HepG2 (cell line): ENCODE data around the gene EPS8L1. TPM values are rescaled to one million over a fixed set of nuclear protein-coding genes. Genes with fewer than 3 reads are reported as not detected.

ENCODE experiments used
- CEBPG ChIP-seq: IDR thresholded peaks from 2 replicates; pipeline ENCODE4 v1.6.1; 2016
- EP300 ChIP-seq, 3 experiments: sonication (generic) in 1 of 3; formaldehyde crosslinking in 1 of 3; IDR thresholded peaks; 2 replicates each; pipeline versions ENCODE4 v1.5.1 to v1.6.1; 2011 to 2020; ENCODE audit warnings: low read depth in 2 of 3, low read length in 2 of 3, borderline replicate concordance in 1 of 3, improper control_type of control experiment in 1 of 3, mild to moderate bottlenecking in 1 of 3, missing genetic modification reagents in 1 of 3, moderate library complexity in 1 of 3
- FOXK2 ChIP-seq: fragments of 450-650 bp; IDR thresholded peaks from 2 replicates; pipeline ENCODE4 v1.6.1; 2016
- HNRNPL ChIP-seq: fragments of 200-400 bp; formaldehyde crosslinking; IDR thresholded peaks from 2 replicates; pipeline ENCODE4 v1.6.1; 2017; ENCODE audit warnings: mild to moderate bottlenecking, low read depth, low read length
- KDM4B ChIP-seq: sonication (generic); formaldehyde crosslinking; IDR thresholded peaks from 2 replicates; pipeline ENCODE4 v1.4.0; 2020; ENCODE audit warnings: missing genetic modification reagents
- MTA1 ChIP-seq: sonication (generic); formaldehyde crosslinking; IDR thresholded peaks from 2 replicates; pipeline ENCODE4 v1.4.0; 2020; ENCODE audit warnings: missing genetic modification reagents, mild to moderate bottlenecking, borderline replicate concordance
- PITX1 ChIP-seq: sonication (generic); formaldehyde crosslinking; IDR thresholded peaks from 2 replicates; pipeline ENCODE4 v1.5.1; 2020; ENCODE audit warnings: mild to moderate bottlenecking, missing genetic modification reagents
- PLRG1 ChIP-seq: fragments of 450-650 bp; conservative IDR thresholded peaks from 2 replicates; pipeline ENCODE4 v1.6.1; 2016
- RAD51 ChIP-seq: fragments of 450-650 bp; IDR thresholded peaks from 2 replicates; pipeline ENCODE4 v1.6.1; 2016; ENCODE audit warnings: borderline replicate concordance
- SNAPC2 ChIP-seq: sonication (generic); formaldehyde crosslinking; IDR thresholded peaks from 2 replicates; pipeline ENCODE4 v1.8.1; 2022; ENCODE audit warnings: mild to moderate bottlenecking, missing genetic modification reagents
- TBX3 ChIP-seq: fragments of 450-650 bp; IDR thresholded peaks from 2 replicates; pipeline ENCODE4 v1.6.1; 2017; ENCODE audit warnings: antibody characterized with exemption, mild to moderate bottlenecking, inconsistent platforms, borderline replicate concordance
- THYN1 ChIP-seq: sonication (generic); formaldehyde crosslinking; IDR thresholded peaks from 2 replicates; pipeline ENCODE4 v1.8.1; 2023; ENCODE audit warnings: low read depth, mild to moderate bottlenecking, moderate library complexity, missing genetic modification reagents, borderline replicate concordance
- ZFP36 ChIP-seq: fragments of 150-350 bp; IDR thresholded peaks from 2 replicates; pipeline ENCODE4 v1.6.1; 2018; ENCODE audit warnings: borderline replicate concordance, low read length, low read depth; ENCODE audit not compliant: partially characterized antibody
- ZFP36L2 ChIP-seq: sonication (generic); formaldehyde crosslinking; IDR thresholded peaks from 2 replicates; pipeline ENCODE4 v1.4.0; 2020; ENCODE audit warnings: missing genetic modification reagents
- ZNF160 ChIP-seq: sonication (generic); formaldehyde crosslinking; IDR thresholded peaks from 2 replicates; pipeline ENCODE4 v1.8.0; 2022; ENCODE audit warnings: mild to moderate bottlenecking, inconsistent platforms, missing genetic modification reagents
- ZNF224 ChIP-seq: sonication (generic); formaldehyde crosslinking; IDR thresholded peaks from 2 replicates; pipeline ENCODE4 v1.5.0; 2020; ENCODE audit warnings: mild to moderate bottlenecking, missing genetic modification reagents
- ZNF557 ChIP-seq: sonication (generic); formaldehyde crosslinking; IDR thresholded peaks from 2 replicates; pipeline ENCODE4 v1.4.0; 2020; ENCODE audit warnings: missing genetic modification reagents
- ZNF570 ChIP-seq: sonication (generic); formaldehyde crosslinking; IDR thresholded peaks from 2 replicates; pipeline ENCODE4 v1.4.0; 2020; ENCODE audit warnings: mild to moderate bottlenecking, missing genetic modification reagents, borderline replicate concordance
- ZNF619 ChIP-seq: sonication (generic); formaldehyde crosslinking; IDR thresholded peaks from 2 replicates; pipeline ENCODE4 v1.4.0; 2020; ENCODE audit warnings: mild to moderate bottlenecking, missing genetic modification reagents
- ZNF75D ChIP-seq: sonication (generic); formaldehyde crosslinking; IDR thresholded peaks from 2 replicates; pipeline ENCODE4 v1.8.1; 2023; ENCODE audit warnings: missing genetic modification reagents, mild to moderate bottlenecking, borderline replicate concordance
- polyA plus RNA-seq, 8 experiments: library from polyadenylated mRNA; depleted of rRNA in 3 of 8; stranded (reverse) in 7 of 8; unstranded in 1 of 8; fragments of >200 nt; fragmentation: Illumina TruSeq in 4 of 8; extraction: Trizol in 4 of 8; gene quantifications; 2 replicates each; pipeline versions ENCODE4 v1.2.1 to v1.2.3, GENCODE V29; 2011 to 2016; ENCODE audit warnings: low read depth in 4 of 8, missing spikeins in 1 of 8, mixed read lengths in 1 of 8; ENCODE audit not compliant: insufficient read depth in 1 of 8
- total RNA-seq, 5 experiments: library from RNA; depleted of rRNA; stranded (reverse); fragments of >200 nt; fragmentation: Illumina TruSeq; extraction: Trizol; gene quantifications; 2 replicates each; pipeline ENCODE4 v1.2.3, GENCODE V29; 2016; ENCODE audit warnings: low read depth in 1 of 5
- TF ChIP-seq, protein P1 (sequence below): sonication (generic); formaldehyde crosslinking; IDR thresholded peaks from 2 replicates; pipeline ENCODE4 v1.4.0; 2020; ENCODE audit warnings: low read depth, mild to moderate bottlenecking, missing genetic modification reagents
- TF ChIP-seq, protein P2 (sequence below): sonication (generic); formaldehyde crosslinking; IDR thresholded peaks from 2 replicates; pipeline ENCODE4 v1.5.0; 2020; ENCODE audit warnings: missing genetic modification reagents
- TF ChIP-seq, protein P3 (sequence below): sonication (generic); formaldehyde crosslinking; IDR thresholded peaks from 2 replicates; pipeline ENCODE4 v1.5.0; 2020; ENCODE audit warnings: missing genetic modification reagents

The EPS8L1 gene
- total and polyA plus RNA-seq, 2 of the 13 experiments (the other 11 are each of a cell fraction or from before 2014, with no cell fraction given) = 3.0 to 6.3 TPM

DNA sequence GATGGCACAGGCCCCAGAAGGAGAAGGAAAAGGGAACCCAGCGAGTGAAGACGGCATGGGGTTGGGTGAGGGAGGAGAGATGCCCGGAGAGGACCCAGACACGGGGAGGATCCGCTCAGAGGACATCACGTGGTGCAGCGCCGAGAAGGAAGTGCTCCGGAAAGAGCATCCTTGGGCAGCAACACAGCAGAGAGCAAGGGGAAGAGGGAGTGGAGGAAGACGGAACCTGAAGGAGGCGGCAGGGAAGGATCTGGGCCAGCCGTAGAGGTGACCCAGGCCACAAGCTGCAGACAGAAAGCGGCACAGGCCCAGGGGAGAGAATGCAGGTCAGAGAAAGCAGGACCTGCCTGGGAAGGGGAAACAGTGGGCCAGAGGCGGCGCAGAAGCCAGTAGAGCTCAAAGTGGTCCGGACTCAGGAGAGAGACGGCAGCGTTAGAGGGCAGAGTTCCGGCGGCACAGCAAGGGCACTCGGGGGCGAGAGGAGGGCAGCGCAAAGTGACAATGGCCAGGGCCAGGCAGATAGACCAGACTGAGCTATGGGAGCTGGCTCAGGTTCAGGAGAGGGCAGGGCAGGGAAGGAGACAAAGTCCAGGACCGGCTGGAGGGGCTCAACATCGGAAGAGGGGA is 40.7 kb downstream of the EPS8L1 start (continued):
- TF ChIP-seq, protein P1, sequence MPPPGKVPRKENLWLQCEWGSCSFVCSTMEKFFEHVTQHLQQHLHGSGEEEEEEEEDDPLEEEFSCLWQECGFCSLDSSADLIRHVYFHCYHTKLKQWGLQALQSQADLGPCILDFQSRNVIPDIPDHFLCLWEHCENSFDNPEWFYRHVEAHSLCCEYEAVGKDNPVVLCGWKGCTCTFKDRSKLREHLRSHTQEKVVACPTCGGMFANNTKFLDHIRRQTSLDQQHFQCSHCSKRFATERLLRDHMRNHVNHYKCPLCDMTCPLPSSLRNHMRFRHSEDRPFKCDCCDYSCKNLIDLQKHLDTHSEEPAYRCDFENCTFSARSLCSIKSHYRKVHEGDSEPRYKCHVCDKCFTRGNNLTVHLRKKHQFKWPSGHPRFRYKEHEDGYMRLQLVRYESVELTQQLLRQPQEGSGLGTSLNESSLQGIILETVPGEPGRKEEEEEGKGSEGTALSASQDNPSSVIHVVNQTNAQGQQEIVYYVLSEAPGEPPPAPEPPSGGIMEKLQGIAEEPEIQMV (CRISPR knock-in tag) = 0 out of 2 replicates have a peak, but pooled peaks have one; percentile 62
- TF ChIP-seq ZNF160 (CRISPR knock-in tag) = no peak
- peak; percentile 65; the same call in 1 of the 2 replicates for TF ChIP-seq RAD51
- no peak for TF ChIP-seq THYN1
- TF ChIP-seq FOXK2 = no peak
- TF ChIP-seq SNAPC2 = no peak
- TF ChIP-seq ZNF570 (CRISPR knock-in tag) = 0 out of 2 replicates have a peak, but pooled peaks have one; percentile 69
- TF ChIP-seq ZFP36 = no peak
- TF ChIP-seq KDM4B = no peak
- TF ChIP-seq PLRG1 = no peak
- no peak for TF ChIP-seq CEBPG (CRISPR knock-in tag)
- TF ChIP-seq TBX3 = no peak
- no peak for TF ChIP-seq ZNF75D (CRISPR knock-in tag)
- TF ChIP-seq ZNF224 = no peak
- peak; percentile 35; the same call in 1 of the 2 replicates for TF ChIP-seq PITX1 (CRISPR knock-in tag)
- no peak for TF ChIP-seq EP300 (IDR thresholded peaks at IDR 0.05; ENCODE audit: low read depth in 2 of 2, low read length in 2 of 2)
- no peak for TF ChIP-seq EP300 (CRISPR knock-in tag; IDR thresholded peaks at IDR 0.05; ENCODE audit: borderline replicate concordance)
- peak; percentile 25; the same call in 1 of the 2 replicates for TF ChIP-seq MTA1
- TF ChIP-seq, protein P2, sequence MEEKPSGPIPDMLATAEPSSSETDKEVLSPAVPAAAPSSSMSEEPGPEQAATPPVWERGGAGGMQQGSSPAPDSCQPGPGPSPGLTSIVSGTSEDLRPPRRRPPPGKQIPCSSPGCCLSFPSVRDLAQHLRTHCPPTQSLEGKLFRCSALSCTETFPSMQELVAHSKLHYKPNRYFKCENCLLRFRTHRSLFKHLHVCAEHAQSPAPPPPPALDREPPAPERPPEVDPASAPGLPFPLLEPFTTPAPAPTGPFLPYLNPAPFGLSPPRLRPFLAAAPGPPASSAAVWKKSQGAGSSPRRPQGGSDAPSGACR (CRISPR knock-in tag) = 0 out of 2 replicates have a peak, but pooled peaks have one; percentile 48
- TF ChIP-seq ZNF557 (CRISPR knock-in tag) = no peak
- TF ChIP-seq ZFP36L2 (CRISPR knock-in tag) = no peak
- TF ChIP-seq ZNF619 (CRISPR knock-in tag) = no peak
- 0 out of 2 replicates have a peak, but pooled peaks have one; percentile 68 for TF ChIP-seq HNRNPL
- TF ChIP-seq, protein P3, sequence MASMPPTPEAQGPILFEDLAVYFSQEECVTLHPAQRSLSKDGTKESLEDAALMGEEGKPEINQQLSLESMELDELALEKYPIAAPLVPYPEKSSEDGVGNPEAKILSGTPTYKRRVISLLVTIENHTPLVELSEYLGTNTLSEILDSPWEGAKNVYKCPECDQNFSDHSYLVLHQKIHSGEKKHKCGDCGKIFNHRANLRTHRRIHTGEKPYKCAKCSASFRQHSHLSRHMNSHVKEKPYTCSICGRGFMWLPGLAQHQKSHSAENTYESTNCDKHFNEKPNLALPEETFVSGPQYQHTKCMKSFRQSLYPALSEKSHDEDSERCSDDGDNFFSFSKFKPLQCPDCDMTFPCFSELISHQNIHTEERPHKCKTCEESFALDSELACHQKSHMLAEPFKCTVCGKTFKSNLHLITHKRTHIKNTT (CRISPR knock-in tag) = no peak
- TF ChIP-seq, all 625 proteins: peak for 46
